GM21717 (cell line): Measurements from ENCODE around the gene SFI1.

Experiments
- ATAC-seq: cut with Tn5 transposase; IDR thresholded peaks from one replicate; pipeline ENCODE4 v1.9.1; 2021; ENCODE audit warnings: mild to moderate bottlenecking, moderate library complexity; ENCODE audit not compliant: unreplicated experiment

Gene SFI1

DNA sequence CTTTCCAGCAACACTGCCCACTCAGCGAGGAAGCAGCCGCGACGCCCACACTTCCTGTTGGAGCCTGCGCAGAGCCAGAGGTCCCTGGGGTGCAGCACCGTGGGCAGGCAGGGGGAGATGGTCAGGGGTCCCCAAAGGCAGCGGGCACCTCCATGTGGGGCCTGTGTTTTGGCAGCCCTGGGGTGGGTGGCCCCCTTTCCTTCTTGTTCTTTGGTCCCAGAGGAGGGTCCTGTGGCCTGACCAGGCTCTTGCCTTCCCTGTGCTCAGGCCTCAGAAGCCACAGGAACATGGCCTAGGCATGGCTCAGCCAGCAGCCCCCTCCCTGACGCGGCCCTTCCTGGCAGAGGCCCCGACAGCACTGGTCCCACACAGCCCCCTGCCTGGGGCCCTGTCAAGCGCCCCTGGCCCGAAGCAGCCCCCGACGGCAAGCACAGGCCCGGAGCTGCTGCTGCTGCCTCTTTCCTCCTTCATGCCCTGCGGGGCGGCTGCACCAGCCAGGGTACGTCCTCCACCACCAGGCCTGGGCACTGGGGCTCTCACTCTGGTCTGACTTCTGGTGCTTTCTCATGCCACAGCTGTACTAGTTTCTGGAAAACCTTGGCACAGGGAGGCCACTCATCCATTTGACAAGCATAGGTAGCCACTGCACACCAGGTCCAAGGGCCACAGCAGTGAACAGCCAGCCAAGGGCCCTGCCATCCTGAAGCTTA is 118.6 kb downstream of the SFI1 start:
- no peak for ATAC-seq

DNA sequence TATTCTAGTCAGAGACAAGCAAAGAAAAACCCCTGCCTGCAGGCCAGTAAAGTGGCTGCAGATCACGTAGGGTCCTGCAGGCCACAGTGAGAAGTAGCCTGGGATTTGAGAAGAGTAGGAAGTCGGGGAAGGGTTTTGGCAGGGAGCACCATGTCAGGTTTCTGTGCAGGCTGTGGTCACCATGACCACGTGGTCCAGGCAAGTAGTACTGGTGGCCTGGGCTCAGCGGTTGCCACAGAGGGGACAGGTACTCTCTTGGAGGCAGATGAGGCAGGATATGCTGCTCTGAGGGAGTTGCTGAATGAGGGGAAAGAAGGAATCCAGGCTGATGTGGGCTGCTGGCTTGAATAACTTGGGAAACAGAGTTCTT is 119.1 kb downstream of the SFI1 start:
- no peak for ATAC-seq

DNA sequence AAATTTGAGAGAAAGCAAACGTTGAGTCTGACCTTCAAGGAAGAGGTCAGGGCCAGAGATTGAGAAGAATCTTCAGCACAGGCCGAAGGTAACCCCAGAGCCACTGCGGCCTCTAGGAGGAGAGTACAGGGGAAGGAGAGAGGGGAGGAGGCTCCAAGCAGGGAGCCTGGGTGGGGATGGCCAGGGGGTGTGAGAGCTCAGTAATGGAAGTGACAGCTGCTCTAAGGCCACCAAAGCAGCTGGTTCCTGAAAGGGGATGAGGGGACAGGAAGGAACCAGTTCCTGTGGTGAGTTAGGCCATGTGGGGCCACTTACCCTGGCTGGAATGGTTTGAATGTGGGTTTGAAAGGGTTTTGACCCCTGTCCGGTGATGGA is 119.6 kb downstream of the SFI1 start:
- peak; percentile 13 for ATAC-seq

DNA sequence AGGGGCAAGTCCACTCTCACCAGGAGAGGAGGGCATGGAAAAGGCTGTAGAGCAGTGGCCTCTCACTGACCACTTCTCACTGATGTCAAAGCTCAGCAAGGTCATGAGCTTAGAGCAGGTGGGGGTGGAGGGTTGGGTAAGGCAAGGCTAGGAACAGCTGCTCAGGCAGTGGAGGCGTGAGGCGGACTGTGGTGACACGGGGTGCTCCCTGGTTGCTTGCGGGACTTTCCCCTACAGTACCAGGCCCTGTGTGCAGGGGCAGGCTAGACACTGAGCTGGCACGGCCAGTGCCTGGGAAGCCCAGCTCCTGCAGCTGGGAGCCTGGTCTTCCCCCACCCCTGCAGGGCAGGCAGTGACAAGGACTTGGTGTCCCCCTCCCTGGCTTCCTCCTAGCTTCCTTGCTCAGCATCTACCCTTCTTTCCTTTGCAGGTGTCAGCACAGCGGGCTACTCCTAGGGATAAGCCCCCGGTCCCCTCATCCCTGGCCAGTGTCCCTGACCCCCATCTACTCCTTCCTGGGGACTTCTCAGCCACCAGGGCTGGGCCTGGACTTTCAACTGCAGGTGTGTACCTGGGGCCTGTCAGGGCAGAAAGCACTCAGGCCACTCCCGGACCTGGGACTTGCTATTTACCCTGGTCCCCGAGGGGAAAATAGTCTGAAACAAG is 120.1 kb downstream of the SFI1 start:
- peak; percentile 51 for ATAC-seq

DNA sequence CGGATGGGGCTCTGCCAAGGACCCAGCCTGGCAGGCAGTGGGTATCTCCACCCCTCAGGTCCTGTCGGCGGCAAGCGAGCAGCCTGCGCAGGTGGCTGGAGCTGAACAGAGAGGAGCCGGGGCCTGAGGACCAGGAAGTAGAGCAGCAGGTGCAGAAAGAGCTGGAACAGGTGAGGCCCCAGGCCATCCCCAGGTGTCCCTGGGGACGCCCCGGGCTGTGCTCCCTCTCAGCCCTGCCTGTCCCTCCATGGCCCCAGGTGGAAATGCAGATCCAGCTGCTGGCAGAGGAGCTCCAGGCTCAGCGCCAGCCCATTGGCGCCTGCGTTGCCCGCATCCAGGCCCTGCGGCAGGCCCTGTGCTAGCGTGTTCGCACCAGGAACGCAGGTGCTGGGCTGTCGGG is 121.7 kb downstream of the SFI1 start:
- ATAC-seq, result no peak

DNA sequence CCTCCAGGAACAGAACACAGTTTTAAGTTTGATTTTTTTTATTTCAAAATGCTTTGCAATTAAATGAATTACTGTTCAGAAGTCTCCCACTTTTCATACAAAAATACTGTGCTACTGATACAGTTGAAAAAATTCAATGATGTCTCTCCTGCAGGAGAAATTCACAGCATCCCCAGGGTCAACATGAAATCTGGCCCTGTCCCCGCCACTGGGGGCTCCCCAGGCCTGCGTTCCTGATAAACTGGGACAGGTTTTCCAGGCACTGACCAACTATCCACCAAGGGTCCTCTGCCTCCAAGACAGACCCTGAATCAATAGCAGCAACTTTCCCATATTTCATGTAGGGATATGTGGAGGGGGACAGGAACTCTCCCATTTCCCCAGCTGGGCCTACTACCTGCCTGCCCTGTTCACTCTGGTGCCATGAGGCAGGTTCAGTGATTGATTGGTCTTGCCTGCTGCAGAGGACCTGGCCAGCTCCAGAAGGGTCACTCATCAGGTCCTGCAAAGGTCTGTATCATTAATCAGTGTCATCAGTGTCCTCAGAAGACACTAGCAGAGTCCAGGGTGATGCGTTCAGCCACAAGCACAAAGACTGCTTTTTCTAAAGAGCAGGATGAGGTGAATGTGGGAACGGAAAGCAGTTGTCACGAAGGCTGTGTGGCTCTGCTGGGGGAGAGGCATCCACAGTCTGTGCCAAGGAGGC is 122.3 kb downstream of the SFI1 start:
- ATAC-seq, result no peak

DNA sequence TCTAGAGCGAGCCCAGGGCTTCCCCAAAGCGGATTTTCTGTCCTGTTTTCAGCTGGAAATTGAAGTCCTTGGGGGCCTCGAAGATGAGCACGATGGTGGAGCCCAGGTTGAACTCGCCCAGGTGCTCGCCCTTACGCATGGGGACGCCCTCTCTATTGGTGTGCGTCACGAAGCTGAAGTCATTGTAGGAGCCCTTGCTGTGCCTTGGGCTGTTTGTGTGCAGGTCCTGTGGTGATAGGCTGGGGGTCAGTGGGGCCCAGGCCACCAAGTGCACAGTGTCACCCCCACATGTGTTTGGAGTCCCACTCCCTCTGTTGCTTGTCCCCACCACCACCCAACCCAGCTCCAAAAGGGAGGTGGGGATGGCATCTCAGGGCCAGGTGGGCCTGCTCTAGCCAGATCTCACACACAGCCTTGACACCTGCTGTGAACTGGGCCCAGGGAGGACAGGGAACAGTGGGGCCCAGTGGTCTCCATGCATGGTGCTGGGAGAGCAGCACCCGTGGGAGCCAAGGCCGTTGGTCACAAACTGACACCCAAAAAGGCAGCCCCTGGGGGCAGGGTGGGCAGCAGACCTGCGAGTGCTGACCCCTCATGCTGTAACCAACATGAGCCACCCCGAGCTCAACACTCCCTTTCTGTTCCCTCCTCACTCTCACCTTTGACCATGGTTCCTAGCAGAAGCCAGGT is 123.4 kb downstream of the SFI1 start:
- no peak for ATAC-seq

DNA sequence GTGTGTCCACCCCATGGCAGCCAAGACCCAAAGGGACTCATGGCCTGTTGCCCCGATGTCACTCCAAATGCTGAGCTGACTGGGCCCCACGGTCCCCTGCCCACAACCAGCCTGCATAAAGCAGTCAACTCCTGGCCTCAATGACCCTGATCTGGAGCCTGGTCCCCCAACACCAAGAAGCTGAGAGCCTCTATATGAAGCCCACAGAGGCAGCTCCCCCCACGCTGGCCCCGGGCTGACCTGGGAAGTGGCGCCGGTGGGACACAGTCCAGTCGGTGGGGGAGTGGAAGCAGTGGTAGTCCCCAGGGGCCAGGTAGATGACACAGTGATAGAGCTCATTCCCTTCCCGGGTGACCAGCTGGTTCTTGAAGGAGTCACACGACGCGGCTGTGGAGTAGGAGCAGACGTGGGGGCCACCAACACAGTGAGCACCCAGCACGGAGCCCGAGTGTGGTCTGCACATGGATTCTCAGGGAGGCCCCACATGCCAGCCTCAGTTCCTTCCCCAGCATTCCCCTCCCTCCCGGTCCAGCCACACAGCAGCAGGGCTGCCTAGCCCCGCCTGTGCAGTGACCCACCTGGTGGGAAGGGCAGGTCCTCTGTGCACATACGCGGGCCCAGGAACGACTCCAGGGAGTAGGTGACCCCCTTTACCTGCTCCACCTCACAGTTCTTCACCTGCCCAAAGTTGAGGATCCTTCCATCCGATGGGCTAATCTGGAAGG is 124.6 kb downstream of the SFI1 start:
- no peak for ATAC-seq

DNA sequence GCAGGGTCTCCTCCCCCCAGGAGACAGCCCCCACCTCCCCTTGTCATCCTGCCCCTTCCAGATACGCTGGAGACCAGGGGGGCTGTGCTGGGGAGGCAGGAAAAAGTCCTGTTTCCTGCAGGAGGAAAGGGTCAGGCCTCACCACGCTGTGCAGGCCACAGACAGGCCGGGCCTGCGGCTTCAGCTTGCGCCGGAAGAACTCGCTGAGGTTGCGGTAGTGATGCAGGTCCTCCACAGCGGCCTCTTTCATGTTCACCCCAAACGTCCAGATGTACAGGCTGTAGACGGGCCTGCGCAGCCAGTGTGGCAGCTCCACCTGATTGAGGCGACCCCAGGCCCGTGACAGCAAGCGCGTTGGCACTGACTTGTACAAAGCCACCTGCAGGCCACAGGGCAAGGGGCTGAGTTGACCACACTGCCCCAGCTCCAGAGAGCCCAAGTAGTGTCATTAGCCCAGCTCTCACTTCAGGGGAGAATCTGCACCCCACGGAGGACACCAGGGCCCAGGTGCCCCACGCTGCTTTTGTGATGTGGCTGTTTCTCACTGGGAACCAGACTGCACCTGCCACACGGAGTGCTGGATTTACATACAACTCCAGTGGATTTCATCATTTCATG is 125.3 kb downstream of the SFI1 start:
- no peak for ATAC-seq

DNA sequence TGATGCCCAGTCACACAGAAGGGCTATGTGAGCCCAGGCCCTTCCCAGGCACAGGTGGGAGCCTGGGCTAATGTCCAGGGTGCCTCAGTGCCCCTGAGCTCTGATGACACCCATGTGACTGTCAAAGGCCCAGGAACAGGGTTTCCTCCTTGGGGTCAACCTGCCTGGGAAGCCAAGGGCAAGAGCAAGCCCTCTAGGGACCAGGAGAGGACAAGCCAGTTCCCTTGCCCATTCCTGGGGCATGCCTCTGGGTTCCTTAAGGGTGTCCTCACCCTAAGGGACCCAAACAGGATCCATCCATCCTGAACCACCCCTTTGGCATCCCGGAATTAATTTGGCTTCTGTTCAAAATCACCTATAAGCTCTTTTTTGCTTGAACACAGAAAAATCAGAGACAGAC is 126.6 kb downstream of the SFI1 start:
- no peak for ATAC-seq

DNA sequence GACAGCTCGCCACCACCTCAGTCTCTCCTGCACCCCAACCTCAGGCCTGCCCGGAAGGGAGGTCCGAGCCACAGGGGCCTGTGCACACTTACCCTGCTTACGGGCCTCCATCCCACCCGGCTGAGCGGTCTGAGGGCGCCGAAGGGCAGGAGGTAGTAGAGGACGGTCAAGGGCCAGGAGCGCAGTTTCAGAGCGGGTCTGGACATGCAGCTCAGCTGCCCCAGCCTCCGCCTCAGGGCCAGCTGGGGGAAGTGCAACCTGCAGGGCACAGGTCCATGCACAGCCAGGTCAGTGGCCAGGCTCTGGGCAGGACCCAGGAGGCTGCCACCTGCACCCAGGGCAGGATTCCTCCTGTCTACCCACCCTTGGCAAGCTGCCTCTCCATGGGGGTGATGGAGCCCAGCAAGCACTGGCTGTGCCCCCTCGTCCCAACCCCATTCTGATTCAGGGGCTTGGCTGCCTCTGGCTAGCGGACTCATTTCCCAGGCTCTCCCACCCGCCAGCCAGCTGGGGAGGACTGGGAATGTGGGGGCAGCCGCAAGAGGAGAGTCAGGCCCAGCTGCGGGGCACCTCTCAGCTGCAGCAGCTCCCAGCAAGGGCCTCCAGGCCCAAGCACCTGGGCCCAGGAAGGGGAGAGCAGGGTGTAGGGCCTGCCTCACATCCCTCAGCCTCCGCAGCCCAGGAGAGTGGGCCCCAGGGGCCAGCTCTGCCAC is 127.4 kb downstream of the SFI1 start:
- ATAC-seq, result no peak

DNA sequence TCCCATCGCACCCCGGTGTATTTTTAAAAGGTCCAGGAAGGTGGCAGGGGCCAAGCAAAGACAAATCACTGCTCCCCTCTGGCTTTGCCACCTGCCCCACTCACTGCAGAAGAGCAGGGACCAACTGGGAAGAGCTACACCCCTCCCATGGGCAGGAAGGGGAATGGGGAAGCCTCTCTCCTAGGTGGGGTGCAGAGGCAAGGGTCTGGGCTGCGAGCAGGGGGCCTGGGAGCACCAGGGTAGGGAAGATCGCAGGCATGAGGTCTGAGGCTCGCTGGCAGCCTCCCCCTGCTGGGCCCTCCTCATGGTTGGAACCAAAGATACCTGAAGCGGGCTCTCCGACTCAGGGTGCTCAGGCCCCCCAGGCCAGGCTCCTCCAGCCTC is 128.9 kb downstream of the SFI1 start:
- ATAC-seq, result no peak

DNA sequence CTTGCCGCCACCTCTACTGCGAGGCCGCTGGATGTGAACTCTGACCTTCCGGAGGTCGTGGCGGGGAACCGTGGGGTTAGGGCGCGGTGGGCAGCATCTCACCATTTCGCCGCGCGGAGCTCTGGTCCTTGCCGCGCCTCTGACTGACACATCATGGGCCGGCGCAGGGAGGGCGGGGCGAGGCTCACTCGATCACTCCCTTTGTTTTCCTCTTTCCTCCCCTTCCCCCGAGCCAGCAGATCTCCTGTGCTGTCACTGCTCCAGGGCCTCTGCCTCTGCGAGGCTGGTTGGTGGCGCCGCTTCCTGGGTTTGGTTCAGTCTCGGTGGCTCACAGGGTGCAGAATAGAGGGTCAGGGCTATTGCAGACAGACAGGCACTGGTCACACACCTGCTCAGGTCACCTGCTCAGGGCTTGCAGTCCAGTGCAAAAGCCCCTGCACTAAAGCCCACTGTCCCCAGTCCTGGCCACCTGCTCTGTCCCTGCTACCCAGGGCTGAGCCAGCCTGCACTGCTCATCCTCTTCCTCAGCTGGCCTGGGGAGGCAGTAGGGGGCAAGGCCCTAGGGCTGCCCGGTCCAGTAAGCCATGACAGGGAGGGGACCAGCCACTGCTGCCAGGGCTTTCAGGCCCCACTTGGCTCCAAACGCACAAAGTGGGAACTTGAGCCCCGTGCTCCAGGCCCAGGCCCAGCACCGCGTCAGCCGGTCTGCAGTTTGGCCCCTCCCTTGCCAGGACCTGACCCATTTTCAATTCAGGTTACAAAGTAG is 129.5 kb downstream of the SFI1 start:
- ATAC-seq, result no peak

DNA sequence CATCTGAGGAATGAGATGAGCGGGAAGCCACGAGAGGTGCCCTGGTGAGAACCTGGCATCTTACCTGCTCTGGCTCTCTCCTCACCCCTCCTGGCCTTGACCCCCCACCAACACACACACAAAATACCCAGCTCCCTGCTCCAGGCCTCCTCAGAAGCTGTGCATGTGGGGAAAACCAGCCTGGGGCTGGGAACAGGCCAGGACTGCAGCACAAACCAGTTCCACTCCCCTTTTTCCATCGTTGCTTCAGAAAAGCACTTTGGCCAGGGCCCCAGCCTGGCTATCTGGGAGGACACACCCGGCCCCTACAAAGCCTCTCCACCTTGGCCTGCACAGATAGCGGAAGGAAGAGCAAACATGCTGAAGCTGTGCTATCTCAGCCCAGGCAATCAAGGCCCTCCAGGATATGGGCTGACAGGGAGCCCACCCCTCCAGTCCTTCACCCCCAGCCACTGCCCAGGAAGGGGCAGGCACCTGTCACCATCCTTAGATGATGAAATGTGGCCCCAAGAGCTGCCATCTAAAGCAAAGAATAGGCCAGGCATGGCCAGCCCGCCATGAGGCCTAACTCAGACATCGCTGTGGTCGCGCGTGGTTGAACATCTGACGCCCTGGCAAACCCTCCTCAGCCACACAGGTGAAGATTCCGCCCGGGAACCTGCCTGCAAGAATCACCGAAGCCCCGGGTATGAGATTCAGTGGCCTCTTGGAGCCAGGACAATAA is 130.3 kb downstream of the SFI1 start:
- no peak for ATAC-seq

DNA sequence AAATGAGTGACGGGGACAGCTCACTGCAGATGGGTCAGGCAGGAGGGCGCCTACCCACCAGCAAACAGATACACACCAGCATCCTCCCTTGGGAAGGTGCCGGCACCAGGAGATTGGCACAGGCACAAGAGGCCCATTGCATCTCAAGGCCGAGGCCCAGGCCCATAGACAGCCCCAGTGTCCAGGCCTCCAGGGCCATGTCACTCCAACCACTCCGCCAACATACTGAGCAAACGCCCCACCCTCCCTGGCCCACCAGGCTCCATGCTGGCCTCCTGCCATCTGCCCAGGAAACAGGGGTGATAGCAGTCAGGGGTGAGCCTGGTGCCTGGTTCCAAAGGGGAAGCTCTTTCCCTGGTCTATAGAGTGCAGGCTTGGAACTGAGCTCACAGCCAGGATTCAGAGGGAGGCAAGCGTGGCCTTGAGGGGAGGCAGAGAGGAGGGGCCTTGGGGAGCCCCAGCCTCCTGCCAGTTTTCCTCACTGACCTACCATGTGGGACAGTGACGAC is 130.9 kb downstream of the SFI1 start:
- no peak for ATAC-seq

DNA sequence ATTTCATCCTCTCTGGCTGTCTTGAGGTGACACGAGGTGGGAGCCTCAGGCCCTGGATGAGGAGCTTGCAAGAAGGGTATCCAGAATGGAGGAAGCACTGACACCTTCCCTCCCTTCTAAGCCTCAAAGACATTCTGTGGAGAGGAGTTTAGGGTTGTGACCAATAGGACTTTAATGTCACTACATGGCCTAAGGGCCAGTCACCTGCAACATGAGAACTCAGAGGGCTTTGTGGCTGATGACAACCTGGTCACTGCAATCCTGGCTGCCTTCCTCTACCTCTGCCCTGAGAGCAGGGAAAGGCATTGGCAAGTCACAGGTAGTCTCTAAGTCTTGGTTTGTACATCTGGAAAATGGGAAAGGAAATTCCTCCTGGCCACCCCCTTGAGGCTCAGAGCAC is 132.0 kb downstream of the SFI1 start:
- no peak for ATAC-seq

DNA sequence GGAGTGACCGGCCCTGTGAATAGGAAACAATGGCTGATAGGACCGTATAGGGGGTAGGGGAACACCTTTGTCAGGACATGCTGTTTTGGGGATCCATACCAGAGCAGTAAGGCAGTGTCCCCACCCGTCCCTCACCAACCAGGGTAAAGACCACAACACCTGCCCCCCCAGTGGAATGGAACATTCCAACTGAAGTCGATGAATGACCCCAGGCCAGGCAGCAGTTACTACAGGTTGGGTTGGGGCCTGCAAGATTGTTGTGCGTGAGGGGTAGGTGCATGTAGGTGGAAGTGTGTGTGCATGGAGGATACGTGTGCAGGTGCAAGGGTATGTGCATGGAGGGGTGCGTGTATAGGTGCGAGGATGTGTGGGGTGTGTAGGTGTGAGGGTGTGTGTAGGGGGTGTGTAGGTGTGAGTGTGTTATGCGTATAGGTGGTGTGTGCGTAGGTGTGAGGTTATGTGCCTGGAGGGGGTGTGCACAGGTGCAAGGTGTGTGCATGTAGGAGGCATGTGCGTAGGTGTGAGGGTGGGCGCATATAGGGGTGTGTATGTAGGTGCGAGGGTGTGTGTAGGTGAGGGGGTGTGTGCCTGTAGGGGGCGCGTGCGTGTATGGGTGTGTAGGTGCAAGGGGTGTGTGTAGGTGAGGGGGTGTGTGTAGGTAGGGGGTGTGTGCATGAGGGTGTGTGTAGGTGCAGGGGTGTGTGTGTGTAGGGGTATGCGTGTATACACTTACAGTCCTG is 132.8 kb downstream of the SFI1 start:
- no peak for ATAC-seq

DNA sequence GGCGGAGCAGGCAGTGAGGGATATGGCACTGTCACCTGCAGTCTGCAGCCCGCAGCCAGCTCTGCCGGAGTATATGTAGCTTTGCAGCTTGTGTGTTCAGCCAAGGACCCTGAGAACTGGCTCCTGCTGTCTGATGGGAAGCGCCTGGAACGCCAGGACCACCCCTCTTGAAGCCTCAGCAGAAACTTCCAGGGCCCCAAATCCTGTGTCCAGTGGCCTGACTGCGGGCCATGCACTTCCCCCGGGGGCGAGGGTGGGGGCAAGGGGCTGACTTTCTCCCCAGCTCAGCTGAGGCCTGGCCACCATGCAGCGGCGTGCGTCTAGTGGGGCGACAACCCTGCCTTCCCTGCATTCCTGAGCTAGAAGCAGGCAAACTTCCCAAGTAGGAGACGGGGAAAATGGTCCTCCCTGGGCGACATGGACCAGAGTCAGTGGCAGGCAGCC is 133.4 kb downstream of the SFI1 start:
- no peak for ATAC-seq
